Endothelial cell of umbilical vein (primary cell): ENCODE data around the gene NETO1.

Source experiments
- EZH2 ChIP-seq: IDR thresholded peaks from 2 replicates; pipeline ENCODE4 v1.6.1; 2012; ENCODE audit warnings: borderline replicate concordance, low read depth, mild to moderate bottlenecking, moderate library complexity, low read length, inconsistent platforms; ENCODE audit not compliant: severe bottlenecking
- POLR2A ChIP-seq: IDR thresholded peaks from 2 replicates; pipeline ENCODE4 v1.6.1; 2012; ENCODE audit warnings: low read depth, mild to moderate bottlenecking, control low read depth, low read length
- POLR2AphosphoS5 ChIP-seq: IDR thresholded peaks from 2 replicates; pipeline ENCODE4 v1.6.1; 2012; ENCODE audit warnings: low read depth, mild to moderate bottlenecking, control low read depth, low read length, moderate library complexity; ENCODE audit not compliant: insufficient read depth
- TF ChIP-seq, protein P1 (sequence below), 2 donors: IDR thresholded peaks; 1 replicate in 1 of 2; 2 replicates in 1 of 2; pipeline ENCODE4 v1.5.1; 2011; ENCODE audit warnings: low read length in 2 of 2, mild to moderate bottlenecking in 2 of 2, moderate library complexity in 2 of 2, control low read depth in 1 of 2, inconsistent platforms in 1 of 2, low read depth in 1 of 2; ENCODE audit not compliant: insufficient read depth in 1 of 2; ENCODE audit errors: extremely low read depth in 1 of 2
- TF ChIP-seq, protein P2 (sequence below): IDR thresholded peaks from 2 replicates; pipeline ENCODE4 v1.6.1; 2011; ENCODE audit not compliant: insufficient read depth, insufficient read length

DNA sequence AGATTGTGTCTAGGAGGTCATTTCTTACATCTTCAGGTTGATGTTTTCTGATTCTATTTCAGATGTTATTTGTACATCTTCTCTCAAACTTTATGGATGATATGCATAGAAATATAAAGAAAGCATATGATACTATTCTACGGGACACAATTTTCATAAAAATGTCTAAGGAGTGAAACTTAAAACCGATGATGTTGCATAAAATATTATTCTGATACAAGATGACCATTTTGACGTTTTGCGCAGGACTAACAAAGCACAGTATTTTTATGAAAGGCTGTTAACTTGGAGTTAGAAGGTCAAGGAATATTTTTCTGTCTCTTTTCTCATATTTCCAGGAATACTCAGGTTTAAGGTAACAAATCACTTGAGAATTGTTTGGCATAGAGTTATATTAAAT is 8.7 kb downstream of the NETO1 start:
- TF ChIP-seq, protein P1, sequence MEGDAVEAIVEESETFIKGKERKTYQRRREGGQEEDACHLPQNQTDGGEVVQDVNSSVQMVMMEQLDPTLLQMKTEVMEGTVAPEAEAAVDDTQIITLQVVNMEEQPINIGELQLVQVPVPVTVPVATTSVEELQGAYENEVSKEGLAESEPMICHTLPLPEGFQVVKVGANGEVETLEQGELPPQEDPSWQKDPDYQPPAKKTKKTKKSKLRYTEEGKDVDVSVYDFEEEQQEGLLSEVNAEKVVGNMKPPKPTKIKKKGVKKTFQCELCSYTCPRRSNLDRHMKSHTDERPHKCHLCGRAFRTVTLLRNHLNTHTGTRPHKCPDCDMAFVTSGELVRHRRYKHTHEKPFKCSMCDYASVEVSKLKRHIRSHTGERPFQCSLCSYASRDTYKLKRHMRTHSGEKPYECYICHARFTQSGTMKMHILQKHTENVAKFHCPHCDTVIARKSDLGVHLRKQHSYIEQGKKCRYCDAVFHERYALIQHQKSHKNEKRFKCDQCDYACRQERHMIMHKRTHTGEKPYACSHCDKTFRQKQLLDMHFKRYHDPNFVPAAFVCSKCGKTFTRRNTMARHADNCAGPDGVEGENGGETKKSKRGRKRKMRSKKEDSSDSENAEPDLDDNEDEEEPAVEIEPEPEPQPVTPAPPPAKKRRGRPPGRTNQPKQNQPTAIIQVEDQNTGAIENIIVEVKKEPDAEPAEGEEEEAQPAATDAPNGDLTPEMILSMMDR (IDR thresholded peaks at IDR 0.05; ENCODE audit: extremely low read depth in 1 of 2, insufficient read depth in 1 of 2, low read depth in 1 of 2, low read length in 2 of 2), result no peak
- TF ChIP-seq POLR2AphosphoS5 (no peak), EZH2 (no peak), POLR2A (no peak)
- TF ChIP-seq, protein P2, sequence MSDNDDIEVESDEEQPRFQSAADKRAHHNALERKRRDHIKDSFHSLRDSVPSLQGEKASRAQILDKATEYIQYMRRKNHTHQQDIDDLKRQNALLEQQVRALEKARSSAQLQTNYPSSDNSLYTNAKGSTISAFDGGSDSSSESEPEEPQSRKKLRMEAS, result no peak
